Sciatic nerve (tissue), 2 donors: ENCODE data around the gene CRISPLD2. TPM values are rescaled to one million over a fixed set of nuclear protein-coding genes. Genes with fewer than 3 reads are reported as not detected.
"Not testable (repeated sequence)": the region's sequence is repeated elsewhere in the genome, so short reads cannot be mapped to it uniquely, and the experiment has no call there.

Source experiments
- ATAC-seq: fragments of 200-7000 bp; cut with Tn5 transposase; one replicate; pipeline ENCODE4 v1.9.1; 2020; ENCODE audit warnings: mild to moderate bottlenecking, moderate library complexity
- DNase-seq: peaks from one replicate; pipeline ENCODE4 v3.0.0-alpha.2; 2020; ENCODE audit warnings: low spot score
- intact Hi-C: fragments of 100-400 bp; cut with DNase I; formaldehyde crosslinking; loops from one replicate; pipeline ENCODE4 v1.14.2; 2022
- total RNA-seq: library from RNA; stranded (reverse); fragmentation: NEBNext Ultra II Directional; extraction: Animal tissue kit (Norgen Biotek cat#: 25700); gene quantifications from one replicate; pipeline ENCODE4 v1.2.1, GENCODE V29; 2021
- donor health status: DM: no; HTN: no; CAD: no.
- donor health status: DM: no; HTN: no; CAD: no.

The CRISPLD2 gene
- total RNA-seq, 1 donor from 2014 or later: 118 TPM

DNA sequence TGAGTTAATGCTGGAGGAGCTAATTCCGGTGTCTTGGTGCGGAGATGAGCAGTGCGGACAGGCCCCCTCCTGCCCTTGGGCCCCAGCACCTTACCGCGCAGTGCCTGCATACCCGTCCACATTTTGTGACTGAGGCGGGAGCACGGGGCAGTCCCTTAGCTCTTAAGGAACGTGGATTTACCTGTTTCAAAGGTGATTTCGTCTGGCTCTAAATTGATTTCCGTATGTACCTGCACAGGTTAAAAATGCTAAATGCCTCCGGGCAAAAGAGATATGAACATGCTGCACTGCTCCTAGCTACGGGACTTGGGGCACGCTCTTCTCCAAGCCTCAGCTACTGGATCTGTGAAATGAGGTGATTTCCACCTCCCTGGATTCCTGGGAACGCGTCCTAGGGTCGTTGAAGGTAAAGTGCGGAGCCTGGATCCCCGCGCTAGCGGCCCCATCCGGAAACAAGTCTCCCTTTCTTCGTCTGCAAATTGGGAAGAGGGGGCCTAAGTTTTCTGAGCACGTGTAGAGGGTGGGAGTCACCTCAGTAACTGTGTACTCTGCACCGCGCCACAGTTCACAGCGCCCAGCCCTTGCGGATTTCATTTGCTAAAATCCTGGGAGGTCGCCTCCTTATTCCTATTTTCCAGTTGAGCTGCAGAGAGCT lies 669 bp upstream of the CRISPLD2 start:
- ATAC-seq (no peak), DNase-seq (no peak)
- intact Hi-C loops: no loop called here

- peak; percentile 0 for ATAC-seq
- DNase-seq: no peak
- intact Hi-C loops: no loop called here
Observed at GRCh38 chr16:84820305-84820684, 510 bp downstream of the CRISPLD2 start.

- DNase-seq: no peak
- intact Hi-C loops: no loop called here
Observed at GRCh38 chr16:84820771-84821170, 986 bp downstream of the CRISPLD2 start.

DNA sequence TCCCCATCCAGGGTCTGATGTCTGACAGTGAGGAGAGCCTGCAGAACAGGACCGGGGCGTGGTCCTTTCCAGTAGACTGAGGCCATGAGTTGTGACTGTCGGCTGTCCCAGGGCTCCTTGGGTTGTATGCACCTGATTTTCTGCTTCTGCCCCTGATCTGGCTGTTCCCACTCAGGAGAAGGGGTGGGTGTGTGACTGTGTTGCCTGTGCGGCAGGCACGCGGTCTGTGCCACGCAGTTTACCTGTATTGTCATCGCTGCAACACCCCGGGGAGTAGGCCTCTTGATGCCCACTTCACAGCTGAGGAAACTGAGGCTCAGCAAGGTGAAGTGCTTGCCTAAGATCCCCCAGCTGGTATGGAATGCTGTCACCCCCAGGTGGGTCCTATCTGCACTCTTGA lies 1.4 kb downstream of the CRISPLD2 start:
- ATAC-seq: peak; percentile 1
- intact Hi-C loops: no loop called here
- DNase-seq: no peak

More at GRCh38 chr16:84820771-84821170, 986 bp downstream of the CRISPLD2 start:
- peak; percentile 11 for ATAC-seq

- peak; percentile 42 for ATAC-seq
- no peak for DNase-seq
- intact Hi-C loops: no loop called here
Observed at GRCh38 chr16:84821728-84822689, 2.2 kb downstream of the CRISPLD2 start.

- ATAC-seq: no peak
- intact Hi-C loops: no loop called here
- no peak for DNase-seq
Observed at GRCh38 chr16:84822990-84823389, 3.2 kb downstream of the CRISPLD2 start.

DNA sequence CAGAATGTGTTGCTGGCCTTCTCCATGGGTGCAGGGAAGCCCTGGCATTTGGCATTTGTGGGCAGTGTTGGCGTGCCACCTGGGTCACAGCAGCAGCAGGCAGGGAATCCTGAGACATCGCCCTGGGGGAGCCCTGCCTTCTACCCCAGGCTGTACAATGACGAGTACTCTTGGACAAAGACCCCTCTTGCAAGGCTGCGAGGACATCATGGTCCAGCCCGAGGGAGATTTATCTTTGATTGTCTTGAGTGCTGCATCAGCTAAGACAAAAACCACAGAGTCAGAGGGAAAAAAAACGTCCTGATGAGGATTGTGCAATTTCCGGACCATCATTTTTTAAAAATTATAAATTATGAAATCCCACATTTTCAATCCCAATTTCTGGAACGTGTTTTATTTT lies 3.7 kb downstream of the CRISPLD2 start:
- ATAC-seq: peak; percentile 40
- no peak for DNase-seq
- intact Hi-C loops: no loop called here

- ATAC-seq (no peak), DNase-seq (no peak)
- intact Hi-C loops: no loop called here
Observed at GRCh38 chr16:84823926-84824325, 4.1 kb downstream of the CRISPLD2 start.

GRCh38 chr16:84825896-84826557 lies 6.2 kb downstream of the CRISPLD2 start:
- DNase-seq: no peak
- intact Hi-C loops: no loop called here
- ATAC-seq: no peak

DNA sequence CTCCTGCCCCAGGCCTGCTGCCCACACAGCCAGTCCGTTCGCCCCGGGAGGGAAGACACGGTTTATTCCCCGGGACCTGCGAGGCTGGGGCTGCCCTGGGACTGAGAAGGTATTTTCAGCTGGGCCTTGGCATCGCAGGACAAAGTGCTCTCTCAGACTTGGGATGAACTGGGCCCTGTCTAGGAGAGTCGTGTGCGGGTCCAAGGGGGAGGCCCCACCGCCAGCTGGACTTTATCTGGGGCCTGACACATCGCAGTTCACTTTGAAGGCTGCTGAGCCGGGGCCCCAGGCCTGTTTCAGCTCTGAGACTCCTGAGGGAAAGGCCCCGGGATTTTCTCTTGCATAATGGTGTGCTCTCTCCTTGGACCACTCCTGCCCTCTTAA lies 6.8 kb downstream of the CRISPLD2 start:
- peak; percentile 16 for ATAC-seq
- DNase-seq: no peak
- intact Hi-C loops: no loop called here

- intact Hi-C loops: no loop called here
- peak; percentile 3 for ATAC-seq
- DNase-seq: no peak
Observed at GRCh38 chr16:84827131-84827574, 7.4 kb downstream of the CRISPLD2 start.

DNA sequence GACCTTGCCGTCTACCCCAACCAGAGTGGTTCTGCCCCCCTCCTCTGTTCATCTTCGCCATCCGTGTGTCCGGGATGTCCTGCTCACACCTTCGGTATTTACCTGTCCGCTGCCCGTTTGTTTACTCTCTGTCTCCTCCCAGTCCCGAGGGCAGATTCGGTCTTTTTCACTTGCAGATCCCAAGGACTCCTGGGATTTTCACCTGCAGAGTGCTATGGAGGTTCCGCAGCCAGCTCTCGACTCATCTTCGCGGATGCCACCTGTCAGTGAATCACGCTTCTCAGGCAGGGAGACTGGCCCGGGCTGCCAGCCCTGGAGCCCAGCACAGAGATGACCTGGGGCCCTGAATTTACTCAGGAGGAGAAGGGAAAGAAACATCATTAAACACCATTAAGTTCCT lies 8.1 kb downstream of the CRISPLD2 start:
- ATAC-seq (no peak), DNase-seq (no peak)
- intact Hi-C loops: no loop called here

DNA sequence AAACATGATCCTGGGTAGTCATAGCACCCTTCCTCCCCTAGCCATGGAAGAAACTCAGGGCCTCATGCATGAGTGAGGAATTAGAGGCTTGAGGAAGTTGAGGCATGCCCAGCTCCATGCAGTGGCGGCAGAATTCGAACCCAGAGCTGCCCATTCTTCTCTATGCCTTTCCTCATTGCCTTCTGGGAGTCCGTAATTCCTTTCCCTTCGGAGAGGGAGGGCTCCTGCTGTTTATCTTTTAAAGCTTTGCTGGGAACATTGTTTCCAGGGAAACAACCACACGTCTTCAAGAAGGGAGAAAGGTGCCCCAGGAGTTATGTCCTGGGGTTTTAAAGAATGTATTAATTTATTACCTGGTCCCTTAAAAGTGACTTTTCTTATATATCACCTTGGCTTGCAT lies 8.5 kb downstream of the CRISPLD2 start:
- DNase-seq: no peak
- intact Hi-C loops: no loop called here

GRCh38 chr16:84829168-84829965 lies 9.6 kb downstream of the CRISPLD2 start:
- intact Hi-C loops: no loop called here

More for the DNA sequence above, 8.5 kb downstream of the CRISPLD2 start:
- no peak for ATAC-seq

DNA sequence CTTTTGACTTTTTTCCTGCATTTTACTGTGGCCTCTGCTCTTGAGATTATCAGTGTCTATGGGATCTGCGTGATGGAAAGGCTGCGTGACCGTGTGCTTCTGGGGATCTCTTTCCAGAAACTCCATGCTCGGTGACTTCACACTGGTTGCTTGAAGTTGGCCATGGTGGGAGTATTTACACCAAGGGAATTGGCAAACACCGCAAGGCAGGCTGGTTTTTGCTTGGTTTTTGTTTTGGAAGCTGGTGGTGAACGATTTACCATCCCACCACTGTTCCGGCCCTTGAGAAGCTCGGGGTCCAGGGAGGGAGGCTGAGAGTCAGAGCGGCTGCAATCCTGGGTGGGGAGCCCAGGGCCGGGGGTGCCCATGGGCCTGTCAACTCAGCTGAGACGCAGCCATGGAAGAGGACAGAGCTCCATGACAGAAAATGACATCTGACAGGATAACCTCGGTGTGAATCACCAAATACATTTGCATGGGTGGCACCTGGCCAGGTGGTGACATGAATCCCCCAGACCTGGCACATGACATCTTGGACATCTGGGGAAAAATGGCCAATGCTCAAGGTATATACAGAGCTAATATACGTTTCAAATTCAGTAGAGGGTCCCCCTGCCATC lies 11.1 kb downstream of the CRISPLD2 start:
- no peak for ATAC-seq
- no peak for DNase-seq
- intact Hi-C loops: no loop called here

More at GRCh38 chr16:84829168-84829965, 9.6 kb downstream of the CRISPLD2 start:
- ATAC-seq (peak; percentile 47), DNase-seq (no peak)

DNA sequence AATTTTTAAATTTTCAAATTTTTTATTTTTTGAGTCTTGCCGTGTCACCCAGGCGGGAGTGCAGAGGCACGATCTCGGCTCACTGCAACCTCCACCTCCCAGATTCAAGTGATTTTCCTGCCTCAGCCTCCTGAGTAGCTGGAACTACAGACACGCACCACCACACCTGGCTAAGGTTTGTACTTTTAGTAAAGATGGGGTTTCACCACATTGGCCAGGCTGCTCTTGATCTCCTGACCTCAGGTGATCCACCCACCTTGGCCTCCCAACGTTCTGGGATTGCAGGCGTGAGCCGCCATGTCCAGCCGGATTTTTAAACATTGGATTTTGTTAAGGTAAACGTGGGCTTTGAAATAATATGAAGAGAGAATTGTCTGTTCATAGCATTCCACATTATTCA lies 11.9 kb downstream of the CRISPLD2 start:
- intact Hi-C loops, DNase-seq, ATAC-seq: not testable (repeated sequence)

- ATAC-seq (peak; percentile 82), DNase-seq (peak; percentile 91)
- intact Hi-C loops: no loop called here
Observed at GRCh38 chr16:84832488-84833143, 12.8 kb downstream of the CRISPLD2 start.

GRCh38 chr16:84833144-84833500 lies 13.3 kb downstream of the CRISPLD2 start:
- no peak for DNase-seq
- intact Hi-C loops: no loop called here
- ATAC-seq: no peak
